H9 (cell line): ENCODE results near the gene SMC1B. TPM values are rescaled to one million over a fixed set of nuclear protein-coding genes. Genes with fewer than 3 reads are reported as not detected.

Source experiments
- DNase-seq: peaks from one replicate; pipeline ENCODE4 v3.0.0-alpha.2; 2017
- H2AFZ ChIP-seq: one replicate; pipeline ENCODE4 v1.6.1; 2013; ENCODE audit warnings: mild to moderate bottlenecking, low read length, control low read depth, moderate library complexity
- H2AK5ac ChIP-seq: 2 replicates; pipeline ENCODE4 v1.6.1; 2013; ENCODE audit warnings: low read length, control low read depth, mixed read lengths; ENCODE audit not compliant: insufficient read length
- H2BK120ac ChIP-seq: one replicate; pipeline ENCODE4 v1.6.1; 2013; ENCODE audit warnings: low read depth, mild to moderate bottlenecking, low read length, control low read depth, inconsistent platforms; ENCODE audit not compliant: poor library complexity, severe bottlenecking
- H2BK12ac ChIP-seq: 2 replicates; pipeline ENCODE4 v1.6.1; 2013; ENCODE audit warnings: low read length, control low read depth, mixed read lengths, low read depth; ENCODE audit not compliant: insufficient read length
- H2BK15ac ChIP-seq: 2 replicates; pipeline ENCODE4 v1.6.1; 2013; ENCODE audit warnings: low read depth, low read length, control low read depth
- H2BK20ac ChIP-seq: one replicate; pipeline ENCODE4 v1.6.1; 2013; ENCODE audit warnings: low read depth, mild to moderate bottlenecking, low read length, control low read depth, inconsistent platforms; ENCODE audit not compliant: poor library complexity, severe bottlenecking
- H2BK5ac ChIP-seq: 2 replicates; pipeline ENCODE4 v1.6.1; 2013; ENCODE audit warnings: low read length, control low read depth, mixed read lengths; ENCODE audit not compliant: insufficient read length
- H3K14ac ChIP-seq: 2 replicates; pipeline ENCODE4 v1.6.1; 2013; ENCODE audit warnings: low read length, control low read depth; ENCODE audit not compliant: insufficient read depth
- H3K18ac ChIP-seq: 2 replicates; pipeline ENCODE4 v1.6.1; 2013; ENCODE audit warnings: low read depth, mild to moderate bottlenecking, mixed read lengths, low read length, control low read depth; ENCODE audit not compliant: insufficient read length
- H3K23ac ChIP-seq: 2 replicates; pipeline ENCODE4 v1.6.1; 2013; ENCODE audit warnings: low read length, control low read depth, mixed read lengths, low read depth; ENCODE audit not compliant: insufficient read length
- H3K23me2 ChIP-seq: 2 replicates; pipeline ENCODE4 v1.6.1; 2013; ENCODE audit warnings: low read depth, mild to moderate bottlenecking, mixed read lengths, low read length, control low read depth; ENCODE audit not compliant: insufficient read length, poor library complexity, severe bottlenecking
- H3K27ac ChIP-seq: 2 replicates; pipeline ENCODE4 v1.5.1; 2013; ENCODE audit warnings: low read length, control low read depth, mixed read lengths, low read depth; ENCODE audit not compliant: insufficient read length
- H3K27me3 ChIP-seq: 2 replicates; pipeline ENCODE4 v1.6.1; 2013; ENCODE audit warnings: low read length, control low read depth, inconsistent platforms; ENCODE audit not compliant: insufficient read depth
- H3K4ac ChIP-seq: 2 replicates; pipeline ENCODE4 v1.6.1; 2013; ENCODE audit warnings: low read depth, mild to moderate bottlenecking, control low read depth, inconsistent platforms, low read length, moderate library complexity
- H3K4me1 ChIP-seq: 2 replicates; pipeline ENCODE4 v1.6.1; 2013; ENCODE audit warnings: low read length, control low read depth, inconsistent platforms; ENCODE audit not compliant: insufficient read depth
- H3K4me2 ChIP-seq: 2 replicates; pipeline ENCODE4 v1.6.1; 2013; ENCODE audit warnings: low read length, control low read depth, mixed read lengths; ENCODE audit not compliant: insufficient read length, insufficient read depth
- H3K56ac ChIP-seq: 2 replicates; pipeline ENCODE4 v1.6.1; 2013; ENCODE audit warnings: low read depth, mild to moderate bottlenecking, mixed read lengths, low read length, control low read depth; ENCODE audit not compliant: insufficient read length
- H3K79me1 ChIP-seq: 2 replicates; pipeline ENCODE4 v1.6.1; 2013; ENCODE audit warnings: low read depth, mild to moderate bottlenecking, moderate library complexity, low read length, control low read depth, inconsistent platforms; ENCODE audit not compliant: insufficient read depth, poor library complexity, severe bottlenecking
- H3K79me2 ChIP-seq: 2 replicates; pipeline ENCODE4 v1.6.1; 2013; ENCODE audit warnings: low read length, control low read depth, inconsistent platforms; ENCODE audit not compliant: insufficient read depth
- H3K9ac ChIP-seq: 2 replicates; pipeline ENCODE4 v1.6.1; 2013; ENCODE audit warnings: low read length, control low read depth, mixed read lengths; ENCODE audit not compliant: insufficient read length; ENCODE audit errors: extremely low read depth
- H3K9me3 ChIP-seq: one replicate; pipeline ENCODE4 v1.6.1; 2013; ENCODE audit warnings: low read depth, low read length, inconsistent platforms; ENCODE audit not compliant: control insufficient read depth
- H3T11ph ChIP-seq: one replicate; pipeline ENCODE4 v1.6.1; 2013; ENCODE audit warnings: mild to moderate bottlenecking, low read length, control low read depth, inconsistent platforms
- H4K20me1 ChIP-seq: one replicate; pipeline ENCODE4 v1.6.1; 2013; ENCODE audit not compliant: control insufficient read depth, insufficient read length, insufficient read depth
- H4K5ac ChIP-seq: 2 replicates; pipeline ENCODE4 v1.6.1; 2013; ENCODE audit warnings: low read depth, mild to moderate bottlenecking, mixed read lengths, low read length, control low read depth; ENCODE audit not compliant: insufficient read length
- H4K8ac ChIP-seq: replicated peaks from 2 replicates; pipeline ENCODE4 v1.6.1; 2013; ENCODE audit warnings: low read length, control low read depth, mixed read lengths, low read depth; ENCODE audit not compliant: insufficient read length
- H4K91ac ChIP-seq: 2 replicates; pipeline ENCODE4 v1.6.1; 2013; ENCODE audit warnings: low read depth, mild to moderate bottlenecking, moderate library complexity, mixed read lengths, low read length, control low read depth; ENCODE audit not compliant: insufficient read length
- H3K27ac Mint-ChIP-seq, 3 experiments: 2 replicates in 2 of 3; 3 replicates in 1 of 3; pipeline ENCODE4 v1.8.0; 2020 to 2021; ENCODE audit warnings: mixed read lengths in 3 of 3, mild to moderate bottlenecking in 1 of 3, moderate library complexity in 1 of 3
- H3K27me3 Mint-ChIP-seq: 2 replicates; pipeline ENCODE4 v1.8.0; 2021; ENCODE audit warnings: low read depth, mild to moderate bottlenecking, moderate library complexity, mixed read lengths
- H3K36me3 Mint-ChIP-seq, 3 experiments: 2 replicates in 2 of 3; 3 replicates in 1 of 3; pipeline ENCODE4 v1.8.0; 2020 to 2021; ENCODE audit warnings: low read depth in 3 of 3, mixed read lengths in 3 of 3; ENCODE audit not compliant: insufficient read depth in 1 of 3
- H3K4me1 Mint-ChIP-seq, 2 experiments: 2 replicates each; pipeline ENCODE4 v1.8.0; 2020; ENCODE audit warnings: mixed read lengths in 2 of 2
- H3K4me3 Mint-ChIP-seq, 2 experiments: 2 replicates in 1 of 2; 3 replicates in 1 of 2; pipeline ENCODE4 v1.8.0; 2020 to 2021; ENCODE audit warnings: mild to moderate bottlenecking in 2 of 2, mixed read lengths in 2 of 2, moderate library complexity in 1 of 2
- H3K9me3 Mint-ChIP-seq, 2 experiments: 2 replicates in 1 of 2; 3 replicates in 1 of 2; pipeline ENCODE4 v1.8.0; 2020; ENCODE audit warnings: mild to moderate bottlenecking in 2 of 2, mixed read lengths in 2 of 2, moderate library complexity in 1 of 2
- WGBS: extraction: QIAGEN DNeasy Blood & Tissue Kit; methylation state at CpG from one replicate; pipeline ENCODE4 v1.1.7; 2013; ENCODE audit warnings: missing lambda C conversion rate, low lambda C conversion rate, mixed read lengths; ENCODE audit not compliant: insufficient read length; ENCODE audit errors: extremely low coverage; 5-methylcytosine and 5-hydroxymethylcytosine counted together
- total RNA-seq: library from RNA; stranded (reverse); gene quantifications from 2 replicates; pipeline ENCODE4 v1.2.1, GENCODE V29; 2021
- TF ChIP-seq, protein P1 (sequence below): fragments of 200-600 bp; sonication (generic); conservative IDR thresholded peaks from 3 replicates; pipeline ENCODE4 v1.8.0; 2021; ENCODE audit warnings: antibody characterized with exemption, mild to moderate bottlenecking

SMC1B gene
- total RNA-seq, 1 experiment from 2014 or later = not detected

DNA sequence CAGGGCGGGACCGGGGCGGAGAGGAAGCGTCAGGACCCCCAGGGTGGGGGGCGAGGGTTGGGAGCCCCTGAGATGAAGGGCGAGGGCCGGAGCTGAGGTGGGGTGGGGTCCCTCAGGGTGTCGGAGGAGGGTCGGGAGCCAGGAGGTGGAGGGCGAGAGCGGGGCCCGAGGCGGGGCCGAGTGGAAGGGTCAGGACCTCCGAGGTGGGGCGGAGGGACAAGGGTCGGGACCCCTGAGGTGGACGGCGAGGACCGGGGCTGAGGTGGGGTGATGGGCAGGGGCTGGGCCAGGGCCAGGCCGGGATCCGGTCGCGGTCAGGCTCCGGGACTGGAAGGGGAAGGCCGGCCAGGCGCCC lies 409 bp downstream of the SMC1B start:
- H3T11ph ChIP-seq = no peak overlapping the region
- WGBS = no CpG with 5 or more reads among the region's 27 CpGs
- no peak for DNase-seq
- no peak overlapping the region for H2BK20ac ChIP-seq
- peaks cover 4% of the 10 kb centered on the region in 2 experiments; a peak in 2 of 4 replicates for H3K4me1 Mint-ChIP-seq
- no peak overlapping the region for H2AFZ ChIP-seq
- no peak overlapping the region for H3K56ac ChIP-seq
- no peak overlapping the region for H3K4me3 Mint-ChIP-seq
- no peak overlapping the region for H3K27ac Mint-ChIP-seq
- no peaks in the 10 kb centered on the region for H3K79me1 ChIP-seq
- no peak overlapping the region for H3K14ac ChIP-seq
- H3K79me2 ChIP-seq = no peaks in the 10 kb centered on the region
- no peak overlapping the region for H2AK5ac ChIP-seq
- peaks cover 3% of the 10 kb centered on the region for H3K23me2 ChIP-seq
- H3K27me3 ChIP-seq = no peaks in the 10 kb centered on the region; the same call in 1 of the 2 replicates
- H2BK12ac ChIP-seq = no peak overlapping the region
- peaks cover 0 to 9% (median 2%) of the 10 kb centered on the region in 3 experiments; a peak in 3 of 7 replicates for H3K36me3 Mint-ChIP-seq
- no peak overlapping the region for H2BK5ac ChIP-seq
- no peak overlapping the region for H3K9ac ChIP-seq
- no peak overlapping the region for H3K27ac ChIP-seq
- peaks cover 4 to 11% of the 10 kb centered on the region in 2 experiments; a peak in 4 of 5 replicates for H3K9me3 Mint-ChIP-seq
- no peak overlapping the region for H2BK120ac ChIP-seq
- H3K23ac ChIP-seq = no peak overlapping the region
- no peak overlapping the region for H3K18ac ChIP-seq
- H3K4me2 ChIP-seq = no peak overlapping the region
- TF ChIP-seq, protein P1, sequence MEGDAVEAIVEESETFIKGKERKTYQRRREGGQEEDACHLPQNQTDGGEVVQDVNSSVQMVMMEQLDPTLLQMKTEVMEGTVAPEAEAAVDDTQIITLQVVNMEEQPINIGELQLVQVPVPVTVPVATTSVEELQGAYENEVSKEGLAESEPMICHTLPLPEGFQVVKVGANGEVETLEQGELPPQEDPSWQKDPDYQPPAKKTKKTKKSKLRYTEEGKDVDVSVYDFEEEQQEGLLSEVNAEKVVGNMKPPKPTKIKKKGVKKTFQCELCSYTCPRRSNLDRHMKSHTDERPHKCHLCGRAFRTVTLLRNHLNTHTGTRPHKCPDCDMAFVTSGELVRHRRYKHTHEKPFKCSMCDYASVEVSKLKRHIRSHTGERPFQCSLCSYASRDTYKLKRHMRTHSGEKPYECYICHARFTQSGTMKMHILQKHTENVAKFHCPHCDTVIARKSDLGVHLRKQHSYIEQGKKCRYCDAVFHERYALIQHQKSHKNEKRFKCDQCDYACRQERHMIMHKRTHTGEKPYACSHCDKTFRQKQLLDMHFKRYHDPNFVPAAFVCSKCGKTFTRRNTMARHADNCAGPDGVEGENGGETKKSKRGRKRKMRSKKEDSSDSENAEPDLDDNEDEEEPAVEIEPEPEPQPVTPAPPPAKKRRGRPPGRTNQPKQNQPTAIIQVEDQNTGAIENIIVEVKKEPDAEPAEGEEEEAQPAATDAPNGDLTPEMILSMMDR = no peak
- no peak overlapping the region for H4K91ac ChIP-seq
- no peak overlapping the region for H4K8ac ChIP-seq
- no peak overlapping the region for H4K5ac ChIP-seq
- no peaks in the 10 kb centered on the region for H3K9me3 ChIP-seq
- H3K4ac ChIP-seq = no peak overlapping the region
- H3K27me3 Mint-ChIP-seq = peaks cover 37% of the 10 kb centered on the region
- no peak overlapping the region for H2BK15ac ChIP-seq
- H4K20me1 ChIP-seq = no peaks in the 10 kb centered on the region
- H3K4me1 ChIP-seq = no peaks in the 10 kb centered on the region
